Measurements from ENCODE around the gene LIN9.

Gene LIN9

GRCh38 chr1:226226601-226227000 is 82.4 kb downstream of the LIN9 start:
- no peak for DNase-seq
- Mint-ChIP-seq H3K4me1 (ENCODE audit: low read depth) (peaks cover 14% of the 10 kb centered on the region), H3K27ac (no peak overlapping the region), H3K9me3 (no peaks in the 10 kb centered on the region), H3K36me3 (ENCODE audit: low read depth) (peaks cover 13% of the 10 kb centered on the region), H3K4me3 (no peak overlapping the region), H3K27me3 (peaks cover 38% of the 10 kb centered on the region)

DNA sequence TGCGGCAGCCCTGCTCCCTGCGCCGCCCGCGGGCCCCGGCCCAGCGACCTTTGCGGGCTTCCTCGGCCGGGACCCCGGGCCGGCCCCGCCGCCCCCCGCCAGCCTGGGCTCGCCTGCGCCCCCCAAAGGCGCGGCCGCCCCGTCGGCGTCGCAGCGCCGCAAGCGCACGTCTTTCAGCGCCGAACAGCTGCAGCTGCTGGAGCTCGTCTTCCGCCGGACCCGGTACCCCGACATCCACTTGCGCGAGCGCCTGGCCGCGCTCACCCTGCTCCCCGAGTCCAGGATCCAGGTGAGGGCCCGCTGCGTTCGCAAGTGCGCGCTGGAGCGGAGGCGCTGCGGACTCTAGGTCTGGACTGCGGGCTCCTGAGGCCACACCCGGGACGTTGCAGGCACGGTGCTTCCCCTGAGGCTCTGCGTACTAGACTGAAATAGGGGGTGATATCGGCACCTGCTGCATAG is 85.1 kb downstream of the LIN9 start:
- peak overlapping the region; percentile 78 for H3K4me3 Mint-ChIP-seq
- no peak overlapping the region for H3K27ac Mint-ChIP-seq
- peaks cover 14% of the 10 kb centered on the region for H3K4me1 Mint-ChIP-seq (ENCODE audit: low read depth)
- H3K9me3 Mint-ChIP-seq = no peaks in the 10 kb centered on the region
- peaks cover 3% of the 10 kb centered on the region for H3K36me3 Mint-ChIP-seq (ENCODE audit: low read depth)
- H3K27me3 Mint-ChIP-seq = peaks cover 44% of the 10 kb centered on the region
- peak; percentile 55 for DNase-seq

GRCh38 chr1:226223157-226223785 is 85.7 kb downstream of the LIN9 start, which contains the start of gene MIXL1:
MIXL1 (plus strand) TSS chr1:226223664; CDS start chr1:226223682, 18 bp downstream.
- peaks cover 44% of the 10 kb centered on the region for H3K27me3 Mint-ChIP-seq
- peaks cover 14% of the 10 kb centered on the region for H3K4me1 Mint-ChIP-seq (ENCODE audit: low read depth)
- peak within 1 kb of the TSS; percentile 78 for H3K4me3 Mint-ChIP-seq
- no peak within 1 kb of the TSS for H3K27ac Mint-ChIP-seq
- no peaks in the 10 kb centered on the region for H3K9me3 Mint-ChIP-seq
- no peak for DNase-seq
- no peaks in the 10 kb centered on the region for H3K36me3 Mint-ChIP-seq (ENCODE audit: low read depth)

GRCh38 chr1:226222686-226223085 is 86.3 kb downstream of the LIN9 start:
- H3K27me3 Mint-ChIP-seq = peaks cover 44% of the 10 kb centered on the region
- H3K9me3 Mint-ChIP-seq = no peaks in the 10 kb centered on the region
- peaks cover 14% of the 10 kb centered on the region for H3K4me1 Mint-ChIP-seq (ENCODE audit: low read depth)
- H3K4me3 Mint-ChIP-seq = peak overlapping the region; percentile 36
- no peak overlapping the region for H3K27ac Mint-ChIP-seq
- no peaks in the 10 kb centered on the region for H3K36me3 Mint-ChIP-seq (ENCODE audit: low read depth)
- no peak for DNase-seq

DNA sequence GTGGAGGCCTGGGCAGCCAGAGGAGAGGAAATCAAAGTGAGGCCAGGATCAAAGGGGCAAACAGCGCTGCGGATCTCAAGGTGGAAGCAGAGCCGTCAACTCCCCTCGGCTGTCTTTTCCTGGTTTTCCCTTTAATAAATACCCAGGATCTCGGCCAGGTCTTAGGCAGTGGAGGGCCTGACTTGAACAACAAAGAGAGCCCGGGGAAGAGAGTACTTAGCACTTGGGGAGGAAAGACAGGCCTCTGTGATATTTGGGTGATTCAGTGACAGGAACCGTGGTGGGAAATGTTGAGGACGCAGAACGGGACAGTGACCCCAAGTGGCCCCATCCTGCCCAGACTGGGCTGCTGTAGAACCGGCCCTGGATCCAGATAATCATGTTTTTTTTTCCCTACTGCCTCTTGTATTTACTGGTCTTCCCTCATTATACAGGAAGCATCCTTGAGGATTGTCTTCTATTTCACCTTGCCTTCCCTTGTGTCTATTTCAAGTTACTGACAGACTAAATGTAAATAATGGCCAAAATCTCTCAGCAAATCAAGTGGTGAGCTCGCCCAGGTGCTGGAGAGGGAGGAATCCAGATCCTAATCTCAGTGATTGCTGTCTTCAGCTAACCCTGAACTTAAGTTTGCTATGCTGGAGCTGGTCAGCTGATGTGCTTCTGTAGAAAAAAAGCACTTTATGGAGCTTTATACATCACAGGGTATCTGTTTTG is 88.3 kb downstream of the LIN9 start:
- DNase-seq = no peak
- Mint-ChIP-seq H3K27ac (no peak overlapping the region), H3K27me3 (peaks cover 35% of the 10 kb centered on the region), H3K9me3 (no peaks in the 10 kb centered on the region), H3K4me3 (no peak overlapping the region), H3K4me1 (ENCODE audit: low read depth) (peaks cover 14% of the 10 kb centered on the region), H3K36me3 (ENCODE audit: low read depth) (no peaks in the 10 kb centered on the region)

DNA sequence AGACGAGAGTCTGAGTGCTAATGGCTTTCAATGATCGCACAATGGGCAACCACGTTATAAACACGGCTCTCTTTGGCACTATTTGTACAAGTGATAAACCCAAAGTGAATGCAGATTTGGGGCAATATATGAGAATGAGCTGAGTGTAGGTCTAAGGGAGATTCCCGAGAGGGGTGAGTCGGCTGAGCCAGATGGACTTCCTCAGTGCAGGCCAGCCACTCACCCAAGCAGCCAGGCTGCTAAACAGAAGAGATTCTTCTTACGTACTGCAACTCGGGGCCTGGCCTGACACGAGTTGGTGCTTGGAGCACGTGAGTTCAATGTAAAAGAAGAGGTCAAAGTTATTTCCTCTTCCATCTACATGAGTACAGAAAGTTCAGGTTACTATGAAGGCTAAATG is 91.7 kb downstream of the LIN9 start:
- no peak for DNase-seq
- peaks cover under 1% of the 10 kb centered on the region for H3K4me1 Mint-ChIP-seq (ENCODE audit: low read depth)
- no peak overlapping the region for H3K27ac Mint-ChIP-seq

GRCh38 chr1:226216056-226216455 is 92.9 kb downstream of the LIN9 start:
- no peaks in the 10 kb centered on the region for H3K9me3 Mint-ChIP-seq
- no peaks in the 10 kb centered on the region for H3K36me3 Mint-ChIP-seq (ENCODE audit: low read depth)
- H3K4me3 Mint-ChIP-seq = no peak overlapping the region
- no peak for DNase-seq
- H3K27me3 Mint-ChIP-seq = peaks cover 3% of the 10 kb centered on the region
- H3K4me1 Mint-ChIP-seq (ENCODE audit: low read depth) = no peaks in the 10 kb centered on the region
- H3K27ac Mint-ChIP-seq = no peak overlapping the region

More for the DNA sequence above, 91.7 kb downstream of the LIN9 start:
- Mint-ChIP-seq H3K36me3 (ENCODE audit: low read depth) (no peaks in the 10 kb centered on the region), H3K27me3 (peaks cover 11% of the 10 kb centered on the region), H3K4me3 (no peak overlapping the region), H3K9me3 (no peaks in the 10 kb centered on the region)

DNA sequence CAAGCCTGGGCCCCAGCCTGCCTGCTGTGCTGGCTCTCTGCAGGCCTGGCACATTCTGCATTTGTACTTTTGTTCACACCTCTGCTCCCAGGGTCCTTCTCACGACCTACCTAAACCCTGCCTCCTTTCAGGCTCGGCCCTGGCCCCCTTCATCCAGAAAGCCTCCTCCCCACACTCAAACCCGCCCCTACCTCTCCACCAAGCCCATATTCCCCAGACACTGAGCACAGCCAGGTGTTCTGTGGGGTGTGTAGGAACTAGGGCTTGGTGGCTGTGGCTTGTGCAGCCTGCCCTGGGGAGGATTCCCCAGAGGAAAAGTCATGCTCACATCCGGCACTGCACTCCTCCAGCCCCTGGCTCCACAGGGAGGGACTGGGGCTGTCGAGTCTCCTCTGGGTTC is 93.7 kb downstream of the LIN9 start:
- Mint-ChIP-seq H3K4me1 (ENCODE audit: low read depth) (no peaks in the 10 kb centered on the region), H3K27me3 (no peaks in the 10 kb centered on the region), H3K9me3 (no peaks in the 10 kb centered on the region), H3K27ac (no peak overlapping the region), H3K4me3 (no peak overlapping the region), H3K36me3 (ENCODE audit: low read depth) (no peaks in the 10 kb centered on the region)
- no peak for DNase-seq

- Mint-ChIP-seq H3K36me3 (ENCODE audit: low read depth) (no peaks in the 10 kb centered on the region), H3K4me3 (no peak overlapping the region), H3K27ac (no peak overlapping the region), H3K9me3 (no peaks in the 10 kb centered on the region), H3K4me1 (ENCODE audit: low read depth) (no peaks in the 10 kb centered on the region), H3K27me3 (no peaks in the 10 kb centered on the region)
- no peak for DNase-seq
These were observed 96.4 kb downstream of the LIN9 start for GRCh38 chr1:226212545-226212944.

- Mint-ChIP-seq H3K27ac (no peak overlapping the region), H3K27me3 (no peaks in the 10 kb centered on the region), H3K36me3 (ENCODE audit: low read depth) (no peaks in the 10 kb centered on the region), H3K4me3 (no peak overlapping the region), H3K9me3 (no peaks in the 10 kb centered on the region), H3K4me1 (ENCODE audit: low read depth) (no peaks in the 10 kb centered on the region)
- no peak for DNase-seq
These were observed 97.7 kb downstream of the LIN9 start for GRCh38 chr1:226211181-226211821.

DNA sequence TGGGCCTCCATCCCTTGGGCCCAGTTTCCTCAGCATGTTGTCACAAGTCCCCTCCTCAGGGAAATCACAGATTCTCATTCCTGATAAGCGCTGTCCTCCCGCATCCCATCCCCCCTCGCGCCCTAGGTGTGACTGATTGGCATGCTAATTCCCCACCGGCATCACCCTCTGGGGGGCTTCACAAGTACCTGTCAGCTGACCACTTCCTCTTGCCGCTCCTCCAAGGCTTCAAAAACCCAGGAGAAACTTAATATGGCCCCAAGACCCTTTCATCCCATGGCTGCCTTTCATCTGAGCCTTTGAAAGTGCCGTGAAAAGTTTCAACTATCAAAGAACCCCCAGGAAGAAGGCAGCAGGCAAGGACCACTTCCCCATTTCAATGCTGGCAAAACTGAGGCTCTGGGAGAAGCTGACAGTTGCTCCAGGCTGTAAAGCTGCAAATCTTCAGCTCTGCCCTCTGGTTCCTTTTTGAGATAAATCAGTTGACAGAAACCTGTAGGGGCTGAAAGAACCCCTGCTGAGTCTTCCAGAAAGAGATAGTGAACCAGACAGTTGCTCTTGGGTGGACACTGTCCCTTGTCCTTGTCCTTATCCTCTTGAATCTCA is 98.3 kb downstream of the LIN9 start:
- H3K36me3 Mint-ChIP-seq (ENCODE audit: low read depth) = no peaks in the 10 kb centered on the region
- no peak for DNase-seq
- H3K9me3 Mint-ChIP-seq = no peaks in the 10 kb centered on the region
- no peak overlapping the region for H3K27ac Mint-ChIP-seq
- H3K4me1 Mint-ChIP-seq (ENCODE audit: low read depth) = no peaks in the 10 kb centered on the region
- no peak overlapping the region for H3K4me3 Mint-ChIP-seq
- no peaks in the 10 kb centered on the region for H3K27me3 Mint-ChIP-seq

DNA sequence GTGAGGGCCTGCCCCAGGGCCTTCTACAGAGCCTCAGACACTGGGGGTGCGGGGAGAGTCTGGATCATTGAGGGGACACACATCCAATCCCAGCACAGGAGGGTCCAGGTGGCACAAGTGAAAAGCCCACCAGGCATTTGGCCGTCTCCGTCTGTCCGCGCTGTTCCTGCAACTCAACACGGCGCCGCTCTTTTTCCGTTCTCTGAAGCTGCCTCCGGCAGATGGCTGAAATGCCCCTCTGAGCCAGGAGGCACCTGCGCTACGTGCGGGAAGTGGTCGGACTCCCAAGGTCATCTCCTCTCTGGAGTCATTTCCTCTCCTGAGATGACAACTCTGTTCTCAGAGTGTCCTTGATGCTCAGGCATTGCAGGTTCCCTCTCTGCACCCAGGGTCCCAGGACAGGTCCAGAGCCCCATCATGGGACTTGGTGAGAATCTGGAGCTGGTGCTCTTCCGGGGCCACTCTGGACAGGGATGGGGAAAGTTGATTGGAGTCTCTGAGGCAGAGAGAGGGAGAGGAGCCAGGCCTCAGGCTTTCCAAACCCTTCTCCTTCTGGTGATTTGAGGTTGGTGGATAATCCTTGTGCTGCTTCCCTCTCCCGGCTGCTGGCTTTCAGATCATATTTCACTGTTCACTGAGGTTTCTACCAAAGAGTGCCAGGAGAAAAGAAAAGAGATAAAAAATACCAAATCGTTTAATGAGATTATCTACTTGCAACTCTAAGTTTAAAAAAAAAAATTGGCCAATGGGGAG is 99.5 kb downstream of the LIN9 start:
- Mint-ChIP-seq H3K4me3 (no peak overlapping the region), H3K9me3 (no peaks in the 10 kb centered on the region), H3K36me3 (ENCODE audit: low read depth) (no peaks in the 10 kb centered on the region), H3K4me1 (ENCODE audit: low read depth) (no peaks in the 10 kb centered on the region), H3K27me3 (no peaks in the 10 kb centered on the region), H3K27ac (no peak overlapping the region)
- no peak for DNase-seq

DNA sequence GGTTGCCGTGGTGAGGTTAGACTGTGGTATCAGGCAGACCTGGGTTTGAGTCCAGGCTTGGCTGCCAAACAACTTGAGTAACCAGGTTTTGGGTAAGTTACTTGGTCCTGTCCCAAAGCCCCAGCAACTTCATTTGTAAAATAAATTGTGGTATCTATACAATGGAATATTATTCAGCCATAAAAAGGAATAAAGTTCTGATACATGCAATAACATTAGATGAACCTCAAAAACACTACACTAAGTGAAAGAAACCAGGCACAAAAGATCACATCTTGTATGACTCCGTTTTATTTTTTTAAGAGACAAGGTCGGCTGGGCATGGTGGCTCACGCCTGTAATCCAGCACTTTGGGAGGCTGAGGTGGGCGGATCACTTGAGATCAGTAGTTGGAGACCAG is 101.9 kb downstream of the LIN9 start:
- no peak for DNase-seq
- no peaks in the 10 kb centered on the region for H3K36me3 Mint-ChIP-seq (ENCODE audit: low read depth)
- no peak overlapping the region for H3K27ac Mint-ChIP-seq
- no peaks in the 10 kb centered on the region for H3K9me3 Mint-ChIP-seq
- H3K27me3 Mint-ChIP-seq = peaks cover 2% of the 10 kb centered on the region
- no peaks in the 10 kb centered on the region for H3K4me1 Mint-ChIP-seq (ENCODE audit: low read depth)
- no peak overlapping the region for H3K4me3 Mint-ChIP-seq

DNA sequence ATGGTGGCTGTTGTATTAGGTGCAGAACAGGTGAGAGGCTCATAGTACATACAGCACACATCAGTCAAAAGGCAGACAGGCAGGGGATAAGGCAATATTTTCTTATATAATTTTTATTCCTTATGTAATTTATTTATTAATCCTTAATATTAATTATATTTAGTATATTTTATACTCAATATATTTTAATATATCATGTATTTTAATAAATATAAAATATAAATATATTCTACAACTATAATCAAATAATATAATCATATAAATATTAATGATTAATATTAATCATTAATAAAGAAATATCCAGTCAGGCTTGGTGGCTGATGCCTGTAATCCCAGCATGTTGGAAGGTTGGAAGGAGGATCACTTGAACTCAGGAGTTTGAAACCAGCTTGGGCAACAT is 104.8 kb downstream of the LIN9 start:
- Mint-ChIP-seq H3K36me3 (ENCODE audit: low read depth) (no peaks in the 10 kb centered on the region), H3K27me3 (peaks cover 2% of the 10 kb centered on the region), H3K9me3 (no peaks in the 10 kb centered on the region), H3K27ac (no peak overlapping the region), H3K4me3 (no peak overlapping the region), H3K4me1 (ENCODE audit: low read depth) (no peaks in the 10 kb centered on the region)
- no peak for DNase-seq
